Coronary artery (tissue), 2 donors: ENCODE results near the gene DCDC2C.

Experiments
- DNase-seq: peaks from one replicate; pipeline ENCODE4 v3.0.0-alpha.2; 2017; ENCODE audit warnings: low spot score
- H3K27ac ChIP-seq, 2 donors: fragments of 200-600 bp; sonication (generic); one replicate each; pipeline ENCODE4 v1.5.1; 2016 to 2019
- H3K4me3 ChIP-seq: fragments of 200-600 bp; sonication (generic); 2 replicates; pipeline ENCODE4 v1.5.1; 2016; ENCODE audit warnings: mild to moderate bottlenecking, moderate library complexity
- CTCF ChIP-seq: fragments of 200-600 bp; sonication (generic); IDR thresholded peaks from one replicate; pipeline ENCODE4 v1.5.1; 2019; ENCODE audit warnings: antibody characterized with exemption

The DCDC2C gene

GRCh38 chr2:3766824-3767223 is 63.4 kb downstream of the DCDC2C start:
- Histone ChIP-seq H3K27ac (no peak overlapping the region), H3K4me3 (no peak overlapping the region)
- DNase-seq: no peak
- no peak for TF ChIP-seq CTCF

- no peak overlapping the region for H3K4me3 ChIP-seq
- DNase-seq: peak; percentile 47
- no peak for TF ChIP-seq CTCF
- H3K27ac ChIP-seq: no peak overlapping the region
Observed at GRCh38 chr2:3768960-3769765, 65.8 kb downstream of the DCDC2C start.

DNA sequence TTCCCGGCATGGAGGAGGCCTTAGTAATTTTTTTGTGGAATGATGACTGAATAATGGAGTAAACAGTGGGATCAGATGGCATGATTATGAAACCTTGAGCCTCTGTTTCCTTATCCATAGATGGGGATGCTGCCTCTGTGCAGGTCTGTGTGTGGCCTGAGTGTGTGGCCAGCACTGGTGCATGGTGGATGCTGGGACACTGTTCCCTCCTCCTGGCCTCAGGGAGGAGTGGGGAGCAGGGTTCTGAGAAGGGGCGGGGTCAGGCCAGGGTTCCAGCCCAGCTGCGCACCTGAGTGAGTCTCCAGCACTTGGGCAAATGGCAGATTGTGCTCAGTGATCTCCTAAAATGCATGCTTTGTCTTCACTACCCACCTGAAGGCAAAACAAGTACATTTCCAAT is 66.4 kb downstream of the DCDC2C start:
- no peak overlapping the region for H3K27ac ChIP-seq
- DNase-seq: no peak
- TF ChIP-seq CTCF: no peak
- H3K4me3 ChIP-seq: no peak overlapping the region

GRCh38 chr2:3770724-3771415 is 67.5 kb downstream of the DCDC2C start:
- no peak overlapping the region for H3K4me3 ChIP-seq
- no peak for TF ChIP-seq CTCF
- DNase-seq: no peak
- no peak overlapping the region for H3K27ac ChIP-seq

DNA sequence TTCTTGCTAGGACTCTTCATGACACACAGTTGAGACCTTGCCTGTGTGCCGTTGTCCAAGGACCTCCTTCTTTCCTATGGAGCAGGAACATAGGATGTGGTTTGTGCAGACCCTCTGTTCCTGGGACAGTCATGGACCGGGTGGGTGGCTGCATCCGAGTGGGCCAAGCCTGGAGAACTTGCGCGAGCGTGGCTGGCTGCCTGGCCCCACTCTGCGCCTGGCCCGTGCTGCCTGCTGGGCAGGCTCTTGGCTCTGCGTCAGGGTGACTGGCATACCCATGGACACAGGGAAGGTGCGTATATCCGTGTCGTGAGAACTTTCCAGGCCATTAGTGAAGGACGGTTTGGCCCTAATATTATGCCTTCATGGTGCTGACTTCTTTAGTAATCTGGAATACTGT is 68.2 kb downstream of the DCDC2C start:
- no peak for TF ChIP-seq CTCF
- no peak for DNase-seq
- Histone ChIP-seq H3K27ac (no peak overlapping the region), H3K4me3 (no peak overlapping the region)

- no peak for DNase-seq
Observed at GRCh38 chr2:3774336-3774735, 71.0 kb downstream of the DCDC2C start.

More at GRCh38 chr2:3774336-3774735, 71.0 kb downstream of the DCDC2C start:
- Histone ChIP-seq H3K4me3 (no peak overlapping the region), H3K27ac (no peak overlapping the region)
- no peak for TF ChIP-seq CTCF
